CD8-positive, alpha-beta memory T cell (primary cell): Measurements from ENCODE around the gene ZMAT1. TPM values are rescaled to one million over a fixed set of nuclear protein-coding genes. Genes with fewer than 3 reads are reported as not detected.

Source experiments
- CTCF ChIA-PET: fragments of 350-600 bp; sonication (Branson Sonifier 250); formaldehyde crosslinking; loops from one replicate; lab custom pipeline; 2021; ENCODE audit warnings: antibody characterized with exemption; lab: Charles Lee
- POLR2A ChIA-PET: fragments of 350-600 bp; sonication (Branson Sonifier 250); formaldehyde crosslinking; loops from one replicate; lab custom pipeline; 2021; ENCODE audit warnings: antibody characterized with exemption; lab: Charles Lee
- DNase-seq, 5 donors: peaks; one replicate each; pipeline versions ENCODE4 v3.0.0 to v3.0.0-alpha.2; 2020 to 2022; ENCODE audit warnings: mixed read lengths in 1 of 5
- H3K27ac ChIP-seq: one replicate; pipeline ENCODE4 v1.7.0; 2013; ENCODE audit warnings: low read depth, mild to moderate bottlenecking, low read length, moderate library complexity
- H3K27me3 ChIP-seq: 2 replicates; pipeline ENCODE4 v1.7.0; 2013; ENCODE audit warnings: low read length, mild to moderate bottlenecking; ENCODE audit not compliant: insufficient read depth, poor library complexity, severe bottlenecking
- H3K36me3 ChIP-seq: 2 replicates; pipeline ENCODE4 v1.7.0; 2013; ENCODE audit warnings: mild to moderate bottlenecking, low read length, moderate library complexity; ENCODE audit not compliant: insufficient read depth
- H3K4me1 ChIP-seq: 2 replicates; pipeline ENCODE4 v1.7.0; 2013; ENCODE audit warnings: mild to moderate bottlenecking, low read length, moderate library complexity; ENCODE audit not compliant: insufficient read depth
- H3K4me3 ChIP-seq: 2 replicates; pipeline ENCODE4 v1.7.0; 2013; ENCODE audit warnings: mild to moderate bottlenecking, low read length
- H3K9me3 ChIP-seq: 2 replicates; pipeline ENCODE4 v1.7.0; 2013; ENCODE audit warnings: mild to moderate bottlenecking, low read length
- H3K27ac Mint-ChIP-seq, 8 donors: one replicate each; pipeline ENCODE4 v1.8.0; 2020 to 2021; ENCODE audit warnings: mixed read lengths in 8 of 8, mild to moderate bottlenecking in 6 of 8, inconsistent platforms in 3 of 8, moderate library complexity in 3 of 8
- H3K27me3 Mint-ChIP-seq, 2 donors: one replicate each; pipeline ENCODE4 v1.8.0; 2020 to 2021; ENCODE audit warnings: mixed read lengths in 2 of 2, mild to moderate bottlenecking in 1 of 2, moderate library complexity in 1 of 2
- H3K36me3 Mint-ChIP-seq, 3 donors: one replicate each; pipeline ENCODE4 v1.8.0; 2020 to 2021; ENCODE audit warnings: mixed read lengths in 3 of 3, inconsistent platforms in 1 of 3, mild to moderate bottlenecking in 1 of 3
- H3K4me1 Mint-ChIP-seq, 3 donors: one replicate each; pipeline ENCODE4 v1.8.0; 2020 to 2021; ENCODE audit warnings: mixed read lengths in 3 of 3, inconsistent platforms in 1 of 3, mild to moderate bottlenecking in 1 of 3
- H3K4me3 Mint-ChIP-seq, 7 donors: one replicate each; pipeline ENCODE4 v1.8.0; 2020 to 2021; ENCODE audit warnings: mixed read lengths in 7 of 7, mild to moderate bottlenecking in 6 of 7, moderate library complexity in 4 of 7, inconsistent platforms in 2 of 7
- H3K9me3 Mint-ChIP-seq, 5 donors: one replicate each; pipeline ENCODE4 v1.8.0; 2020 to 2022; ENCODE audit warnings: mixed read lengths in 5 of 5, mild to moderate bottlenecking in 3 of 5, moderate library complexity in 2 of 5, inconsistent platforms in 1 of 5
- polyA plus RNA-seq: library from polyadenylated mRNA; unstranded; fragments of 300-500 nt; fragmentation: Illumina TruSeq; gene quantifications from one replicate; pipeline ENCODE4 v1.2.3, GENCODE V29; 2021
- total RNA-seq, 2 experiments: library from RNA; stranded (reverse); gene quantifications; one replicate each; pipeline ENCODE4 v1.2.3, GENCODE V29; 2021

The ZMAT1 gene
- total and polyA plus RNA-seq, 3 experiments from 2014 or later = 2.5 to 4.4 (median 3.2) TPM

DNA sequence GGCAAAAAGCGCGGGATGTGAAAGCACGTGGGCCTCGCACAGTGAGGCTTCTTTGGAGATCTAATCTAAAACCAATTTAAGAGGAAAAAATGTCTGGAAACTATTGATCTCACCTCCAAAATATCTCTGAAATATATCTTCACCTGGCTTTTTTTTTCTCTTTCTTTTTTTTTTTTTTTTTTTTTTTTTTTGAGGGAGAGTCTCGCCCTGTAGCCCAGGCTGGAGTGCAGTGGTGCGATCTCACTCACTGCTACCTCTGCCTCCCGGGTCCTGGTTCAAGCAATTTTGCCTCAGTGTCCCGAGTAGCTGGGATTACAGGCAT is 383 bp upstream of the ZMAT1 start:
- Mint-ChIP-seq H3K9me3 (peaks cover 0 to 2% (median 0%) of the 10 kb centered on the region in 5 donors), H3K36me3 (peaks cover 0 to 5% (median 0%) of the 10 kb centered on the region in 3 donors), H3K4me1 (peaks cover 11 to 32% (median 19%) of the 10 kb centered on the region in 3 donors), H3K27ac (peak overlapping the region; percentile 92 to 98 (median 96)), H3K27me3 (no peaks in the 10 kb centered on the region), H3K4me3 (peak overlapping the region; percentile 78 to 94 (median 91))
- Histone ChIP-seq H3K36me3 (no peaks in the 10 kb centered on the region), H3K9me3 (no peaks in the 10 kb centered on the region), H3K27me3 (no peaks in the 10 kb centered on the region), H3K4me3 (no peak overlapping the region), H3K4me1 (no peaks in the 10 kb centered on the region), H3K27ac (no peak overlapping the region)
- ChIA-PET CTCF (interaction anchor here (0.7 to 0.8 kb wide), 2 partner anchors 514 to 542 kb away, joined by 3 to 4 read pairs; partner anchors contain the start of gene RPL36A), POLR2A (interaction anchor here (0.7 to 1.6 kb wide), 12 partner anchors 10 to 882 kb away, joined by 3 to 13 read pairs (median 4); partner anchors contain the start of genes BEX5, RPL36A and TIMM8A)
- DNase-seq = no peak

DNA sequence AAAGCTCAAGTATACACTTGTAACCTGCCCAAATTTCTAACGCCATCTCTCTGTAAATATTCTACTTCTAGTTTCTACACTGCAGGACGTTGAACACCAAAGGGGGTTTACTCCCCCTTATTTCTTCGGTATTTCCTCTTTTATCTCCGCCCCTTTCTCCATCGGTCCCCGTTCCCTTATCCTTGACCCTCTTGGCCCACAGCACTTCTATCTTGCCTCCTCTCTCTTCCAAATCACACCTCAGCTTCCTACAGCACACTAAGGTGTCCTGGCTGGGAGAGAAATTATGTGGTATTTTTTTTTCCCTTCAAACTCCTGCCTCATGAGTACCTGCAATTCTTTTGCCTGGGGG is 715 bp downstream of the ZMAT1 start:
- Histone ChIP-seq H3K27me3 (no peaks in the 10 kb centered on the region), H3K36me3 (no peaks in the 10 kb centered on the region), H3K4me1 (no peaks in the 10 kb centered on the region), H3K27ac (peak overlapping the region; percentile 57), H3K9me3 (no peaks in the 10 kb centered on the region), H3K4me3 (peak overlapping the region; percentile 35)
- H3K36me3 Mint-ChIP-seq = peaks cover 0 to 5% (median 0%) of the 10 kb centered on the region in 3 donors
- H3K9me3 Mint-ChIP-seq = peaks cover 0 to 2% (median 0%) of the 10 kb centered on the region in 5 donors
- no peaks in the 10 kb centered on the region for H3K27me3 Mint-ChIP-seq
- peak overlapping the region; percentile 89 to 96 (median 92) for H3K27ac Mint-ChIP-seq
- no peak for DNase-seq
- POLR2A ChIA-PET = interaction anchor here (0.7 to 1.6 kb wide), 10 partner anchors 9 to 722 kb away, joined by 3 to 13 read pairs (median 4); partner anchors contain the start of genes BEX5, RPL36A and TIMM8A
- peak overlapping the region; percentile 77 to 93 (median 82) for H3K4me3 Mint-ChIP-seq
- H3K4me1 Mint-ChIP-seq = peaks cover 11 to 39% (median 23%) of the 10 kb centered on the region in 3 donors
- CTCF ChIA-PET = no interaction called here

DNA sequence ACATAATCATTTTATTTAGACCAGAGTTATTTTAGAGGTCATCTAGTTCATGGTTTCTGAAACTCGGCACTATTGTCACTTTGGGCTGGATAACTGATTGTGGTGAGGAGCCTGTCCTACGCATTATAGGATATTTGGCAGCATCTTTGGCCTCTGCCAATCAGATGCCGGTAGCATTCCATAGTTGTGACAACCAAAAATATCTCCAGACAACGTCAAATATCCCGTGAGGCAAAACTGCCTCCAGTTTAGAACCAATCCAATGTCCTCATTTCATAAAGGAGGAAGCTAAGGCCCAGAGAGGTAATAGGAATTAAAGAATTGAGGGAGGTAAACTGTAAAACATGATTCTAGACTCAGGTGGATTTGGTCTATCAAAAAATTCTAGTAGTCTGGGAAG is 6.1 kb downstream of the ZMAT1 start:
- H3K9me3 Mint-ChIP-seq = no peaks in the 10 kb centered on the region

GRCh38 chrX:101918751-101919150 is 13.1 kb downstream of the ZMAT1 start:
- no peak overlapping the region for H3K27ac Mint-ChIP-seq
- H3K27me3 ChIP-seq = no peaks in the 10 kb centered on the region
- no peaks in the 10 kb centered on the region for H3K36me3 ChIP-seq
- no peak overlapping the region for H3K27ac ChIP-seq
- H3K9me3 ChIP-seq = no peaks in the 10 kb centered on the region
- H3K4me1 ChIP-seq = no peaks in the 10 kb centered on the region
- H3K9me3 Mint-ChIP-seq = peaks cover 0 to 9% (median under 1%) of the 10 kb centered on the region in 5 donors
- H3K4me1 Mint-ChIP-seq = peaks cover 0 to 7% (median 3%) of the 10 kb centered on the region in 3 donors
- no peak for DNase-seq
- H3K36me3 Mint-ChIP-seq = peaks cover 0 to 15% (median 5%) of the 10 kb centered on the region in 3 donors
- H3K4me3 ChIP-seq = no peak overlapping the region
- no peak overlapping the region for H3K4me3 Mint-ChIP-seq
- CTCF ChIA-PET = no interaction called here
- H3K27me3 Mint-ChIP-seq = peaks cover 0 to 1% of the 10 kb centered on the region in 2 donors
- POLR2A ChIA-PET = no interaction called here

More for the DNA sequence above, 6.1 kb downstream of the ZMAT1 start:
- ChIA-PET POLR2A (no interaction called here), CTCF (no interaction called here)
- Mint-ChIP-seq H3K4me1 (peaks cover 4 to 30% (median 12%) of the 10 kb centered on the region in 3 donors), H3K27me3 (peaks cover 0 to 1% of the 10 kb centered on the region in 2 donors), H3K36me3 (no peaks in the 10 kb centered on the region), H3K27ac (no peak overlapping the region), H3K4me3 (no peak overlapping the region)
- no peak for DNase-seq
- Histone ChIP-seq H3K27me3 (no peaks in the 10 kb centered on the region), H3K4me3 (no peak overlapping the region), H3K9me3 (no peaks in the 10 kb centered on the region), H3K4me1 (no peaks in the 10 kb centered on the region), H3K27ac (no peak overlapping the region), H3K36me3 (no peaks in the 10 kb centered on the region)

- DNase-seq = no peak
- H3K9me3 Mint-ChIP-seq = peaks cover 0 to 32% (median 15%) of the 10 kb centered on the region in 5 donors
- H3K9me3 ChIP-seq = peaks cover 5% of the 10 kb centered on the region
- no peaks in the 10 kb centered on the region for H3K27me3 ChIP-seq
- no peaks in the 10 kb centered on the region for H3K36me3 ChIP-seq
- no peak overlapping the region for H3K4me3 ChIP-seq
- H3K27ac Mint-ChIP-seq = no peak overlapping the region
- ChIA-PET CTCF (no interaction called here), POLR2A (no interaction called here)
- H3K4me3 Mint-ChIP-seq = no peak overlapping the region
- no peaks in the 10 kb centered on the region for H3K4me1 ChIP-seq
- H3K4me1 Mint-ChIP-seq = no peaks in the 10 kb centered on the region
- no peak overlapping the region for H3K27ac ChIP-seq
- H3K36me3 Mint-ChIP-seq = peaks cover 6 to 22% (median 17%) of the 10 kb centered on the region in 3 donors
- peaks cover 0 to 2% of the 10 kb centered on the region in 2 donors for H3K27me3 Mint-ChIP-seq
Observed at GRCh38 chrX:101906136-101906796, 25.6 kb downstream of the ZMAT1 start.

DNA sequence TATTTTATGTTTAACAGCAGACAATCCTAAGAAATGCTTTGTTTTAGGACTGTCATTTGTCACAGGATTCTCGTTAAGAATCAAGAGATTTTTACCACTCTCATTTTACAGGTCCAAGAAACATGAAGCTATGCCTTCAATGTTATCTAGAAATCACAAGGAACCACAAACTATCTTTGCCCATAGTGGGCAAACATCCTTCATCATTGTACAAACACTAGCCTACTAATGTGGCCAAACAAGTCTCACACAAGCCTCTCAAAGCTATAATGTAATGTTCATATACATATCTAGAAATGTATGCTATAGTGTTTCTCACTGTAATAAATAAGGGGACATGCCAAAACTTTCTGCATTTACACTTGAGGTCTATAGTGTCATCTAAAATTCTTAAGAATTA is 26.8 kb downstream of the ZMAT1 start:
- H3K36me3 Mint-ChIP-seq = peaks cover 4 to 24% (median 19%) of the 10 kb centered on the region in 3 donors
- Histone ChIP-seq H3K36me3 (no peaks in the 10 kb centered on the region), H3K4me3 (no peak overlapping the region), H3K27me3 (no peaks in the 10 kb centered on the region), H3K27ac (no peak overlapping the region), H3K9me3 (peaks cover 2% of the 10 kb centered on the region), H3K4me1 (no peaks in the 10 kb centered on the region)
- H3K4me3 Mint-ChIP-seq = no peak overlapping the region
- ChIA-PET CTCF (no interaction called here), POLR2A (no interaction called here)
- H3K27ac Mint-ChIP-seq = no peak overlapping the region
- no peaks in the 10 kb centered on the region for H3K27me3 Mint-ChIP-seq
- H3K4me1 Mint-ChIP-seq = no peaks in the 10 kb centered on the region
- DNase-seq = no peak
- H3K9me3 Mint-ChIP-seq = peaks cover 0 to 19% (median 8%) of the 10 kb centered on the region in 5 donors

Other genes with a start within 250 kb of the ZMAT1 start
- gene TCEAL2, start 193.7 kb upstream of the ZMAT1 start, total RNA-seq = not detected
- 0.33 TPM for gene TCEAL2, start 193.7 kb upstream of the ZMAT1 start, polyA plus RNA-seq
- not detected for gene TCEAL6, start 210.5 kb upstream of the ZMAT1 start, total RNA-seq
- gene TCEAL6, start 210.5 kb upstream of the ZMAT1 start, polyA plus RNA-seq = not detected
- gene BEX5, start 223.9 kb upstream of the ZMAT1 start, total RNA-seq = 1 to 10 TPM; 1.5 to 2.0 TPM
- 5.8 TPM for gene BEX5, start 223.9 kb upstream of the ZMAT1 start, polyA plus RNA-seq